Vagina (tissue), 2 donors: Measurements from ENCODE around the gene MESP2.

Experiments used
- POLR2A ChIP-seq, 2 donors: fragments of 450-650 bp; IDR thresholded peaks; one replicate each; pipeline ENCODE4 v1.6.1; 2017; ENCODE audit warnings: antibody characterized with exemption in 2 of 2, mild to moderate bottlenecking in 2 of 2, moderate library complexity in 2 of 2
- TF ChIP-seq, protein P1 (sequence below), 3 experiments: fragments of 450-650 bp in 2 of 3; fragments of 200-600 bp in 1 of 3; sonication (generic) in 1 of 3; IDR thresholded peaks; one replicate each; pipeline ENCODE4 v1.5.1; 2017 to 2019; ENCODE audit warnings: antibody characterized with exemption in 3 of 3, mild to moderate bottlenecking in 2 of 3, moderate library complexity in 2 of 3

DNA sequence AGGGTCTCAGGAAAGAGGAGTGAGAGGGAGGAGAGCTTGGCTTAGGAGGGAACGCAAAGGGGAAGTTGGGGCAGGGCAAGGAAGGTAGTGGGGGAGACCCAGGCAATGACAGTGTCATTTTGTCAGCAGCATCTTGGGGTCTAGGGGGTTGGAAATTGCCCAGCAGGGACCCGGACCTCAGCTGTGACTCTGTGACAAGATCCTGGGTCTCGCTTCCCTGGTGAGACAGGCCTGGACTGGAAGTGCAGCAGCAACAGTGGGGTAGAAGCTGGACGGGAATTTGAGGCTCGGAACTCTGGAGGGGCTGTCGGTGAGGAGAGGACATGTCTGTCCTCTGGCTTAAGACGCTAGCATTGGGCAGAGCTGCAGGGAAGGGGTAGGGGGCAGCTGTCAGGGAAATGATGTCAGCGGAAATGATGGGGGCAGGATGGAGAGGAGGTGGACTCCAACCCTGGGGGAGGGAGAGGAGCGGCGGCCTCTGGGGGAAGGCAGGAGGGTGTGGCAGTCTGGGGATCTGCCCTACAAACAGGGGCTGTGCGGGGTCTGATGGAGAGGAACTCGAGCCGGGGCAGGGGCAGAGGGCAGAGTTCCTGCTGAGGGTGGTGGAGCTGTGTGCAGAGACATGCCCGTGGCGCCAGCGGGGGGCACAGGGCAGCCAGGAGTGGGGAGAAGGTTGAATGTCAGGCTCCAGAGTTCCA, 26.2 kb downstream of the MESP2 start:
- TF ChIP-seq, protein P1, sequence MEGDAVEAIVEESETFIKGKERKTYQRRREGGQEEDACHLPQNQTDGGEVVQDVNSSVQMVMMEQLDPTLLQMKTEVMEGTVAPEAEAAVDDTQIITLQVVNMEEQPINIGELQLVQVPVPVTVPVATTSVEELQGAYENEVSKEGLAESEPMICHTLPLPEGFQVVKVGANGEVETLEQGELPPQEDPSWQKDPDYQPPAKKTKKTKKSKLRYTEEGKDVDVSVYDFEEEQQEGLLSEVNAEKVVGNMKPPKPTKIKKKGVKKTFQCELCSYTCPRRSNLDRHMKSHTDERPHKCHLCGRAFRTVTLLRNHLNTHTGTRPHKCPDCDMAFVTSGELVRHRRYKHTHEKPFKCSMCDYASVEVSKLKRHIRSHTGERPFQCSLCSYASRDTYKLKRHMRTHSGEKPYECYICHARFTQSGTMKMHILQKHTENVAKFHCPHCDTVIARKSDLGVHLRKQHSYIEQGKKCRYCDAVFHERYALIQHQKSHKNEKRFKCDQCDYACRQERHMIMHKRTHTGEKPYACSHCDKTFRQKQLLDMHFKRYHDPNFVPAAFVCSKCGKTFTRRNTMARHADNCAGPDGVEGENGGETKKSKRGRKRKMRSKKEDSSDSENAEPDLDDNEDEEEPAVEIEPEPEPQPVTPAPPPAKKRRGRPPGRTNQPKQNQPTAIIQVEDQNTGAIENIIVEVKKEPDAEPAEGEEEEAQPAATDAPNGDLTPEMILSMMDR (IDR thresholded peaks at IDR 0.05): no peak
- no peak for TF ChIP-seq POLR2A (IDR thresholded peaks at IDR 0.05)
